K562 (cell line): ENCODE results near the gene ABCF2. TPM values are rescaled to one million over a fixed set of nuclear protein-coding genes. Genes with fewer than 3 reads are reported as not detected.

ENCODE experiments used
- CBX1 ChIP-seq: sonication (generic); IDR thresholded peaks from 2 replicates; pipeline ENCODE4 v1.6.1; 2016; ENCODE audit warnings: antibody characterized with exemption, low read depth, mild to moderate bottlenecking
- CREB1 ChIP-seq, 2 experiments: sonication (generic) in 1 of 2; formaldehyde crosslinking in 1 of 2; IDR thresholded peaks; 2 replicates each; pipeline versions ENCODE4 v1.6.1 to v1.8.0; 2012 to 2022; ENCODE audit warnings: inconsistent platforms in 1 of 2, mild to moderate bottlenecking in 1 of 2, missing genetic modification reagents in 1 of 2, moderate library complexity in 1 of 2
- E2F8 ChIP-seq: fragments of 450-650 bp; IDR thresholded peaks from 2 replicates; pipeline ENCODE4 v1.7.1; 2018; ENCODE audit warnings: mild to moderate bottlenecking, low read depth; ENCODE audit not compliant: partially characterized antibody
- EP400 ChIP-seq: fragments of 450-650 bp; IDR thresholded peaks from 2 replicates; pipeline ENCODE4 v1.6.1; 2017; ENCODE audit warnings: antibody characterized with exemption, mild to moderate bottlenecking, moderate library complexity
- GTF2F1 ChIP-seq: IDR thresholded peaks from 2 replicates; pipeline ENCODE4 v1.6.1; 2011; ENCODE audit warnings: low read depth, low read length, improper control_type of control experiment
- MYC ChIP-seq, 2 experiments: fragments of 250-450 bp in 1 of 2; sonication (Bioruptor Pico) in 1 of 2; IDR thresholded peaks; 2 replicates each; pipeline versions ENCODE4 v1.5.1 to v1.6.1; 2012 to 2021; ENCODE audit warnings: low read depth in 2 of 2, borderline replicate concordance in 1 of 2, improper control_type of control experiment in 1 of 2, low read length in 1 of 2, mild to moderate bottlenecking in 1 of 2, moderate library complexity in 1 of 2
- PBX2 ChIP-seq, 2 experiments: IDR thresholded peaks in 1 of 2; conservative IDR thresholded peaks in 1 of 2; 2 replicates each; pipeline ENCODE4 v1.6.1; 2016; ENCODE audit warnings: low read depth in 2 of 2, mild to moderate bottlenecking in 1 of 2, missing compliant biosample characterization in 1 of 2, missing genetic modification characterization in 1 of 2, moderate library complexity in 1 of 2
- PTBP1 ChIP-seq: fragments of 200-400 bp; formaldehyde crosslinking; IDR thresholded peaks from 2 replicates; pipeline ENCODE4 v1.6.1; 2017; ENCODE audit warnings: low read depth, low read length
- TAF15 ChIP-seq: fragments of 200-400 bp; formaldehyde crosslinking; IDR thresholded peaks from 2 replicates; pipeline ENCODE4 v1.6.1; 2017; ENCODE audit warnings: mild to moderate bottlenecking, low read depth, low read length, moderate library complexity
- ZNF121 ChIP-seq: sonication (generic); formaldehyde crosslinking; conservative IDR thresholded peaks from 2 replicates; pipeline ENCODE4 v1.8.0; 2022; ENCODE audit warnings: missing genetic modification reagents
- ZNF449 ChIP-seq: fragments of 250-450 bp; sonication (Bioruptor Pico); IDR thresholded peaks from 2 replicates; pipeline ENCODE4 v1.8.0; 2022; ENCODE audit warnings: moderate library complexity, mild to moderate bottlenecking, inconsistent platforms
- ZNF766 ChIP-seq: fragments of 200-800 bp; sonication (Bioruptor generic); conservative IDR thresholded peaks from 2 replicates; pipeline ENCODE4 v1.6.1; 2016; ENCODE audit warnings: missing genetic modification characterization, missing compliant biosample characterization
- polyA plus RNA-seq, 8 experiments: library from polyadenylated mRNA; depleted of rRNA in 4 of 8; stranded (reverse) in 5 of 8; unstranded in 3 of 8; fragments of >200 nt; fragmentation: Nextera tagmentation in 2 of 8; fragmentation: Illumina TruSeq in 1 of 8; extraction: Ambion mirVana in 2 of 8; extraction: Trizol in 1 of 8; gene quantifications; 2 replicates each; pipeline versions ENCODE4 v1.2.1 to v1.2.3, GENCODE V29; 2011 to 2014; ENCODE audit warnings: inconsistent platforms in 1 of 8, missing spikeins in 1 of 8
- total RNA-seq, 7 experiments: library from RNA; depleted of rRNA in 6 of 7; stranded (reverse); fragments of >200 nt in 6 of 7; fragmentation: Illumina TruSeq in 2 of 7; extraction: Trizol in 2 of 7; gene quantifications; 2 replicates each; pipeline versions ENCODE4 v1.2.1 to v1.2.3, GENCODE V29; 2011 to 2021; ENCODE audit warnings: low replicate concordance in 1 of 7

ABCF2 gene
- total and polyA plus RNA-seq, 9 of the 15 experiments (the other 6 are each of a cell fraction or from before 2014, with no cell fraction given), result 62.1 to 224 (median 113) TPM

- TF ChIP-seq PBX2 (CRISPR knock-in tag; IDR thresholded peaks at IDR 0.05; ENCODE audit: low read depth) (peak; percentile 99), PBX2 (tag; conservative IDR thresholded peaks at IDR 0.05; ENCODE audit: low read depth) (peak; percentile 96), GTF2F1 (no peak), TAF15 (no peak), MYC (IDR thresholded peaks at IDR 0.05; ENCODE audit: low read depth, low read length) (0 out of 2 replicates have a peak, but pooled peaks have one; percentile 34), MYC (CRISPR knock-in tag; IDR thresholded peaks at IDR 0.05; ENCODE audit: borderline replicate concordance, low read depth) (no peak), CREB1 (IDR thresholded peaks at IDR 0.05) (no peak), CREB1 (CRISPR knock-in tag; IDR thresholded peaks at IDR 0.05) (peak; percentile 42; the same call in 1 of the 2 replicates), E2F8 (peak; percentile 78), ZNF449 (CRISPR knock-in tag) (no peak), ZNF121 (CRISPR knock-in tag) (no peak), PTBP1 (no peak), CBX1 (peak; percentile 15; the same call in 1 of the 2 replicates), ZNF766 (CRISPR knock-in tag) (no peak), EP400 (peak; percentile 90)
Measured at GRCh38 chr7:151232091-151232916, 5.3 kb upstream of the ABCF2 start, which contains the start of gene CHPF2 (continued).
